ENCODE results near the gene FAM181B. TPM values are rescaled to one million over a fixed set of nuclear protein-coding genes. Genes with fewer than 3 reads are reported as not detected.

FAM181B gene
- total RNA-seq, 1 experiment from 2014 or later = 0.44 TPM

GRCh38 chr11:82680252-82680651, 53.4 kb downstream of the FAM181B start:
- Histone ChIP-seq H2AFZ (ENCODE audit: low read length) (no peak overlapping the region), H3K23ac (ENCODE audit: insufficient read length, low read depth, low read length) (no peak overlapping the region), H2BK20ac (ENCODE audit: low read depth, low read length, poor library complexity, severe bottlenecking) (no peak overlapping the region), H3K56ac (ENCODE audit: insufficient read length, low read depth, low read length) (no peak overlapping the region), H3K79me2 (ENCODE audit: insufficient read depth, low read length) (no peaks in the 10 kb centered on the region), H3K14ac (ENCODE audit: insufficient read depth, low read length) (no peak overlapping the region), H3K9ac (ENCODE audit: extremely low read depth, insufficient read length, low read length) (no peak overlapping the region), H3K27me3 (ENCODE audit: insufficient read depth, low read length) (no peaks in the 10 kb centered on the region), H3K27ac (ENCODE audit: insufficient read length, low read depth, low read length) (no peak overlapping the region), H3K79me1 (ENCODE audit: insufficient read depth, low read depth, low read length, poor library complexity, severe bottlenecking) (no peaks in the 10 kb centered on the region), H3K4me1 (ENCODE audit: insufficient read depth, low read length) (no peaks in the 10 kb centered on the region), H3K4ac (ENCODE audit: low read depth, low read length) (no peak overlapping the region), H2AK5ac (ENCODE audit: insufficient read length, low read length) (no peak overlapping the region), H2BK120ac (ENCODE audit: low read depth, low read length, poor library complexity, severe bottlenecking) (no peak overlapping the region), H2BK15ac (ENCODE audit: low read depth, low read length) (no peak overlapping the region), H3K9me3 (ENCODE audit: control insufficient read depth, low read depth, low read length) (peaks cover 13% of the 10 kb centered on the region), H4K91ac (ENCODE audit: insufficient read length, low read depth, low read length) (no peak overlapping the region), H4K20me1 (ENCODE audit: control insufficient read depth, insufficient read depth, insufficient read length) (no peaks in the 10 kb centered on the region), H3K18ac (ENCODE audit: insufficient read length, low read depth, low read length) (no peak overlapping the region), H3K23me2 (ENCODE audit: insufficient read length, low read depth, low read length, poor library complexity, severe bottlenecking) (no peaks in the 10 kb centered on the region), H4K5ac (ENCODE audit: insufficient read length, low read depth, low read length) (no peak overlapping the region), H3T11ph (ENCODE audit: low read length) (no peak overlapping the region), H2BK12ac (ENCODE audit: insufficient read length, low read depth, low read length) (no peak overlapping the region), H4K8ac (replicated peaks; ENCODE audit: insufficient read length, low read depth, low read length) (no peak overlapping the region), H2BK5ac (ENCODE audit: insufficient read length, low read length) (no peak overlapping the region), H3K4me2 (ENCODE audit: insufficient read depth, insufficient read length, low read length) (no peak overlapping the region)
- H3K4me3 Mint-ChIP-seq = no peak overlapping the region
- H3K27me3 Mint-ChIP-seq (ENCODE audit: low read depth) = no peaks in the 10 kb centered on the region; the same call in 1 of the 2 replicates
- no peak for DNase-seq
- no peak for TF ChIP-seq CTCF (conservative IDR thresholded peaks at IDR 0.05)
- H3K27ac Mint-ChIP-seq = no peak overlapping the region
- peaks cover 3 to 15% (median 4%) of the 10 kb centered on the region in 3 experiments; a peak in 5 of 7 replicates for H3K36me3 Mint-ChIP-seq (ENCODE audit: insufficient read depth in 1 of 3, low read depth in 3 of 3)
- peaks cover 13 to 18% of the 10 kb centered on the region in 2 experiments for H3K4me1 Mint-ChIP-seq
- peaks cover 12% of the 10 kb centered on the region in 2 experiments; a peak in 4 of 5 replicates for H3K9me3 Mint-ChIP-seq
- WGBS (ENCODE audit: extremely low coverage, insufficient read length, low lambda C conversion rate) = no CpG with 5 or more reads among the region's 1 CpG

Other genes starting within 250 kb of the FAM181B start
- 56.2 and 56.7 TPM in 2 replicates for gene PRCP, start 166.6 kb upstream of the FAM181B start, total RNA-seq (2021)
- gene DDIAS, start 167.9 kb upstream of the FAM181B start, total RNA-seq (2021) = 18.6 and 22.2 TPM in 2 replicates

All from H9 (cell line).